ENCODE results near the gene BOC.

The BOC gene

DNA sequence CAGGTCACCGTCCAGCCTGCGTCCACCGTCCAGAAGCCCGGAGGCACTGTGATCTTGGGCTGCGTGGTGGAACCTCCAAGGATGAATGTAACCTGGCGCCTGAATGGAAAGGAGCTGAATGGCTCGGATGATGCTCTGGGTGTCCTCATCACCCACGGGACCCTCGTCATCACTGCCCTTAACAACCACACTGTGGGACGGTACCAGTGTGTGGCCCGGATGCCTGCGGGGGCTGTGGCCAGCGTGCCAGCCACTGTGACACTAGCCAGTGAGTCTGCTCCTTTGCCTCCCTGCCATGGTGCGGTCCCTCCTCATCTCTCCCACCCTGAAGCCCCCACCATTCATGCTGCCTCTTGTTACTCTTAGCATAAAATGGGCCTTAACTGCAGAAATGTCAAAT, 39.2 kb downstream of the BOC start:
- DNase-seq, result no peak

DNA sequence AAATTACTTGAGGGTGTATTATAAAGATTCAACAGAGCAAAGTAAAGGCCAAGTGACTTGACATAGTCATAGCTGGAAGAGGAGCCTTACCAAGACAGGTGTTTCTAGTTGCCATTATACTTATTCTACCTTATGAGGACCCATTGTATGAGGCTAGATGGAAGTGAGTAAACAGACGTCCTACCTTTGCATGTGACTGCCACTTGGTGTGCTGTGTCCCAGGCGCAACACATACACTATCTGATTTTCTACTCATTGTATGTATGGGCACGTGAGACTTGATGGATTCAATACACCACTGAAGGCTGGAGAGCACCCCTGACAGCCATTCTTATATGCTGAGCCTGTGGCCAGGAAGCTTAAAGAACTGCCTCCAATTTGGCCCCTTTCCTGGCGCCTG, 40.5 kb downstream of the BOC start:
- DNase-seq, result no peak

DNA sequence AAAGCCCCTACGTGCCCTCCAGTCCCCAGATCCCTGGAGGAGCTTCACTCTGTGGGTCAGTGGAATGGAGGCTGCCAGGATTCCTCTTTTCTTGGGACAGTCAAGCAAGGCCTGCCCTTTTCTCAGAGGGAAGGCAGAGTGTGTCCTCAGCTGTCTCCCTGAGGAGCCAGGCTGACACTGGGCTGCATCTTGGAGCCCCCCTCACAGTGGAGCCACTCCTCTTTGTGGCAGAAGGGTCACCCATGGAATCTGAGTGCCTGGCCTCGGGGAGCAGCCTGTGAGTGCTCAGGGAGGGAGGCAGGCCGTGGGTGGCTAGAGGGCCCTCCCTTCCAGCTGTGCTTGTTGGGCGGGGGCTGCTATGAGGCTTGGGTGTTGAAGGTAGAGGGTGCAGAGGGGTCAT, 41.2 kb downstream of the BOC start:
- no peak for DNase-seq

DNA sequence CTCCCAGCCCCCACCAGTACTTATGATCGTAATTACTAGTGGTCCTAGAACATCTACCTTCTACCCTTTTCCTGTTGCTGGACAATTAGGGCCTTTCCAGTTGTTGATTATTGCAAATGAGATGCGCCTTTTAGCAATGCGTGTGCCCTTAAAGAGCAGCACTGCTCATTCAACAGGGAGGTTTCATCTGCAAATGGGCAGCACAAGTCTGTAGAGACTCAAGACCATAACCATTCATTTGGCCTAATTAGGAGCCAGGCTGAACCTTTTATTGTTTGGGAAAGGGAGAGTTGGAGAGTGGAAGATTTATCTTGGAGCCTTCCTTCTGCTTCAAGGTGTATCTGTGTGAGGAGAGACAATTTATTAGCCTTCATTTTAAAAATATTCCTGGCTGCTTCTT, 42.3 kb downstream of the BOC start:
- no peak for DNase-seq

DNA sequence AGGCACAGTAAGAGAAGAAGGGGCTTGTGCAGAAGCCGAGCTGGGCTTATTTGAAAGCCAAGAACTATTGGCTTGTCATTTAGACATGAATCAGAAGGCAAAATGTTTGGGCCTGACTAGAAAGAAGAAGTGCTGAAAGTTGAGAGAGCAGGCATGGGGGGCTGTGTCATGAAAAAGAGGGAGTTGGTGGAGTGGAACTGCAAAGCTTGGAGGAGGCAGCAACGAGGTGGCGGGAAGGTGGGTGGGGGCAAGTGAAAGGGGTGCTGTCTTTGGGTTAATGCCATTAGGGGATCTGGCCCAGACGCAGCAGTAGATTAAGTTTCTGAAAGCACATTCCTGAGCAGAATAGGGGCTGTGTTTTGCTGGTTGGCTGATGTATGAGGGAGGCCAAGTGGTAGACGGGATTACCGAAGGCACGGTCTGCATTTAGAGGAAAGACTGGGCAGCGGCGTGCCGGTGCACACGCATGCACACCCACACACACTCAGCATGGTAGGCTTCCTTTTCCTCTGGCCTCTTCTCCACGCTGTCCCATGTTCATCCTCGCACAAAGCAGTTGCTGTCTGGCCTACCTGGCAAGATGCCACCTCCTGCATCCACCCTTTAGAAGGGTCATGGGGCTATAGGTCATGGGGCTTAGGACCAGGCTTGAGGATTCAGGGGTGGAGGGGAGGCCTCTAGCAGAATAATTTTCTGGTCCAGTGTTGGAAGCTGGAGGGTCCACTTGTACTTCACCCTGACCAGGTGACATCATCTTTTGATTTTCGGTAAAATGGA, 43.0 kb downstream of the BOC start:
- no peak for DNase-seq

DNA sequence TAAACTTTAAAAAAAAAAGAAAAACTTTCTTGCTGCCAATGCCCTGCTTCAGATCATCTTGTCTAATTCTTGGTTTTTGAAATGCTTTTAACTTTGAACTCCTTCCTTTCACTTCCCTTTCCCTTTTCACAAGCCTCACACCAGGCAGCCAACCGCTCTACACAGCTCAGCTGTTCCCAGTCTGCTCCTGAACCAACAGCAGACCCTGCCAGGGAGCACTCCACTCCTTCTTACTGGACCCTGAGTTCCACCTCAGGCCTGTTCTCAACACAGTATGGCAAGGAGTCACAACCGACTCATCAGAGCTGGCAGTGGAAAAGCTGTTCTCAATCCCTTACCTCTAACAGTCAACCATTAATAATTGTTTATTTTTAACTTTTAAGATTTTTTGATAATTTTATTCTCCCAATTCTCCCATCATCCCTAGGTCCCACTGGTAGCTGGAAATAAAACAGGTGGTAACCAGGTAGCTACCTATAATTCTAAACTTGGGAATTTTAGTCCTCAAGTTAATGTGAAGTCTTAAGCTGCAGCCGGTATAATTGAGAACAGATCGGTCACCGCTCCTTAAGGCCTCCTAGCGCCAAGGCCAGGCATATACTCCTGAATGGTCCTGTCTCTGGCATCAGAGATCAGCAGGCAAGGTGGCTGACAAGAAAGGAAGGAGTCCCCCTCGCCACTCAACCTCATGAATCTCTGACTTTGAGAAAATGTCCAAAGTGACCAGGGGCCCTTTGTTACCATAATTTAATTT, 43.9 kb downstream of the BOC start:
- no peak for DNase-seq

DNA sequence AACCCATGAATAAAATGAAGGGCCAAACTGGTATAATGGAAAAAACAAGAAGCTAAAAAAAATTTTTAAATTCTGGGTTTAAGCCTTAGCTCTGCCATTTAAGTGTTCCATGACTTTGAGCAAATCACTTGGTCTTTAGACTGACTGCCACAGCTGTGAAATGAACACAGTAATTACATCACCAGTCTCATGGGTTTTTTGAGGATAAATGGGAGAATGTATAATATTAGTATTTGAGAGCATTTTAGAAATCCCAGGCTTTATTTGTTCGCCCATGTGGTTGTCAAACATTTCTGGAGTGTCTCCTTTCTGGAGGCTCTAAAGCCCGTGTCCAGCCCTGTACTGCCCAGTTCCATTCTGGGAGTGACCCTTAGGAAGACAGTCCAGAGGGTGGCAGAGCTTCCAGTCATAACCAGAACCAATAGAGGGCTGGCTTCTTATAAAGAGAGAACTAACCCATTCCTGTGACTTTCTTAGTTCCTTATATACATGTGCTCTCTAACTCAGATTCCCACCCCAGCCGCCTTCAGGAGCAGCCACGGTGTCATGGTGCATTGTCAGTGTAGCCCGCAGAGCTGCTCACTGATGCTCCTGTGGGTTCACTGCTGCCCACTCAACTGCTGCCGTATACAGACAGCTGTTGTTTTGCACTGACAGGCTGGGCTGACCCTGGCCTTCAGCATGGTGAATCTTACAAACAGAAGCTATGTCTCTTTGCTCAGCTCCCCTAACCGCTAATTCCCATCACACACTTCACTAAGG, 44.7 kb downstream of the BOC start:
- no peak for DNase-seq

DNA sequence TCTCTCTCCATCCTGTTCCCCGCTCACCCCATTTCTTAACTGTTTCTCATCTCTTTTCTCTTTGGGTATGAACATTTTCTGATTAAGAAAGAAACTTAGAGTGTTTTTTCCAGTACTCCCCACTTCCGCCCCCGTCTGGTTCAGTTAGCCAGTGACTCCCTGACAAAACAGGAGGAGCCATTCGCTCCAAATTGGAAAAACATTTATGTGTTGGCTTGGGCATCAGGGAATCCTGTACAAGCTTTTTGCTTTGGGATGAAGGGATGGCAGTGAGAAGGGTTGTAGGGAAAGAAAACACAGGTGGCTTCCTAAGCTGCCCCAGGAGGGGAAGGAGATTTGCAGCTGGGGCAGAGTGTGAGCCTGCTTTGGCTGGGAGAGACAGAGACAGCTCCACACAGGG, 47.0 kb downstream of the BOC start:
- no peak for DNase-seq

DNA sequence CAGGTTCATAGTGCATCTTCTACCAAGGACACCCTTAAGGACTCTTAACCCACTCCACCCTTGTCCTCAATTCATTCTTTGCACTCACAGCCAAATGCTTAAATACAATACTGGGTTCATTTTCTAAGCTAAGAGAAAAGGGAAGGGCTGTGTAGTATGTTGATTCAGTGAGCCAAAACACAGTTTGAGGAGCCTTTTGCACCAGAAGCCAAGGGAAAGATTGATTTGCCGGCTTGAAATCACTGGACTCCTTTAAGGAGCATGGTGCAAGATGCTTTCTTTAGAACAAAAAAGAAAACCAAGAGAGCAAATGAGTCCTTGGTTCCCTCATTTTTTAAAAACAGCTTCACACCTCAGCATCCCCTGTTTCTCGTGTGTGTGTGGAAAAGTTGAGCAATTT, 47.8 kb downstream of the BOC start:
- no peak for DNase-seq

DNA sequence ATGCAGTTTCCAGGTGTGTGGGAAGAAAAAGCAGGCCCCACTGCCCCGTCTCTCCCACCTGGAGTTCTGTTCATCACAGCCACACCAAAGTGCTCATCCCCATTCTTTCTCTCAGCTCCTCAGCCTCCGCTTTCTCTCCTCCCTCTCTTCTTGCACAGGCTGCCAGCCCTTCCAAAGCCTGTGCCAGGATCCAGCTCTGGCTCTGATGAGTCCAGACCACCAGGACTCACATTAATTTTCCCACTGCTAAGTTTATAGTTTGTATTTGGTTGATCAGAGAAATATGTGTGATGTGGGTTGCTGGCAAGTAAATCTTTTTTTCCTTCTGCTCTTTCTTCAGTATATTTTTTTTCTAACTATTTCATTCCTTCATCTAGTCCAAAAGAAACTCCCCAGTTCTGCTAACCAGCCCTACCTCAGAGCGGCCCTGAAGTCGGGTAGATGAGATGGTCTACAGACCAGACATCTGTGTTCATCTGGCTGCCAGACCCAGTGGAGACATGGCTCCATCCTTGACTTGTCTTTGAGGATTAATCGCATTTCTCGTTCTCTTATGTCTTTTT, 49.8 kb downstream of the BOC start:
- no peak for DNase-seq

DNA sequence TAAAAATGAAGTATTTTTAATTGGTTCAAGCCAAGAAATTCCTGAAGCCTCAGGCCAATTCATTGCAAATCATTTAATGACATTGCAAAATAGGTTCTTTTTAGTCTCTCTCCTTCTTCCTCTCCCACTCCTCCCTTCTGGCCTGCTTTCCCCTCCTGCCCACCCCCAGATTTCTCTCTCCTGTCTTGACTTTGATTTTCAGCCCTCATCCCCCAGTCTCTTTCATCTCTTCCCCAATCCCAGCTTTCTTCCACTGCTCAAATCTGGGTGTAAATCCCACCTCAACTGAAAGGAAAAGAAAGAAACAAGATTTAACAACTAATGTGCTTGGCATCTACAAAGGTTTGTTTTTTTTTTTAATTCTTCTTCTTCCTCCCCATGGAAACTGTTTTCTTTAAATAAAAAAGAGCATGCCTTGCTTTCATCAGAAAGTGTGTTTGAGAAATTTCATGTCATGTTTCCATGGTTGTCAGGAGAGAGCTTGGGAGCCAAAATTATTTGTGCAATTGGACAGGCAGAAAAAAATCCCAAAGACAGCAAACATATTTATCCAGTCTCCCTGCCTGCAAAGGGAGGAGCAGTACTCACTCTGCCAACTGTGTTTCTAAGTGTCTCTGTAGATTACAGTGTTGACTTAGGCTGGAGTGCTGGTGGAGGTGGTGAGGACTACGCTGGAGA, 50.4 kb downstream of the BOC start:
- peak; percentile 60 for DNase-seq

DNA sequence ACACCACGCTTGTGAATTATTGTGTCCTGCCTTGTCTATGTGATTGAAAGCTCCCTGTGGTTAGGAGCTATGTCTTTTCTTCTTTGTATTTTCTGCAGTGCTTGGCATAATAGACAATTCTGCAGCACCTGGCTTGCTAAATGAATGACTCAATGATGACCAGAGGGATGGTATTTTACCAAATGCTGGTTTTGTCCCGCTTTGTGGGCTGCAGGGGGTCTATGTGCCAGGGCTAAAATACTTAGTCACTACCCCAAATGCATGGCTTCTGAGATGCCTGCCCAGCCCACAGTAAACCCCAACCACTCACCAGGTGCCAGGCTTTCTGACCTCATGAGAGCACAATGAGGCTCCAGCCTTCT, 50.9 kb downstream of the BOC start:
- DNase-seq, result no peak

DNA sequence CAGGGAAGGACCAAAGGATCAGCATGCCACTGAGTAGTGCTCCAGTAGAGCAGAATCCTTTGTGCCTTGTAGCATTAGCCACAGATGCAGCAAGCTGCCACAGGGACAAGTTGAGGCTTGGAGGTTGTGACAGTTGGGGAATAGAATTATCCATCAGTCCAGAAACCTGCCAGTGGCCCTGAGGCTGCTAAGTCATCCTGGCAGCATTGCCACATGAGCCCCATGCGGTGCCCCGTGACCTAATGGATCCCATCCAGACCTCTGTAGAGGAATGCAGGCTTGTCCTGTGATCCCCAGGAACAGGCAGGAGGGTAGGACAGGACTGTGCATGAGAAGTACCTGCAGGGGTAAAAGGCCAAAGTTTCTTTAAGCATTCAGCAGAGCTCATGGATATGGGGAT, 51.7 kb downstream of the BOC start:
- DNase-seq, result no peak

DNA sequence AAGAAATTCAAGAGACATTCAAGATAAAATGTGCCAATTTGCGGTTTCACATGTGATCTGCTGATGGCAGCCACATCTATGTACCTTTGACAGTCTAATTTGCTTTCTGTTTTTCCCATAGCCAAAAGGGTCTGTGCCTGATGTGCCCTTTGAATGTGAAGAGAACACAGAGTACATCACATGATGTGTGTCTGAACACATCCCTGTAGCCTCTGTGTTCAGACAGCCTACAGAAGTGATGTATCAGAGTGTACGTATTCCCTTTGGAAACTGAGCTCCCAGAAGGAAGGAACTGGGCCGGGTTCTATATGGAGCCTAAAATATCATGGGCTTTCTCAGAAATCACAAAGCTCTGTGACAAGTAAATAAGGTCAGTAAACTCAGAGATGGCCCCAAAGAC, 52.4 kb downstream of the BOC start:
- peak; percentile 23 for DNase-seq

DNA sequence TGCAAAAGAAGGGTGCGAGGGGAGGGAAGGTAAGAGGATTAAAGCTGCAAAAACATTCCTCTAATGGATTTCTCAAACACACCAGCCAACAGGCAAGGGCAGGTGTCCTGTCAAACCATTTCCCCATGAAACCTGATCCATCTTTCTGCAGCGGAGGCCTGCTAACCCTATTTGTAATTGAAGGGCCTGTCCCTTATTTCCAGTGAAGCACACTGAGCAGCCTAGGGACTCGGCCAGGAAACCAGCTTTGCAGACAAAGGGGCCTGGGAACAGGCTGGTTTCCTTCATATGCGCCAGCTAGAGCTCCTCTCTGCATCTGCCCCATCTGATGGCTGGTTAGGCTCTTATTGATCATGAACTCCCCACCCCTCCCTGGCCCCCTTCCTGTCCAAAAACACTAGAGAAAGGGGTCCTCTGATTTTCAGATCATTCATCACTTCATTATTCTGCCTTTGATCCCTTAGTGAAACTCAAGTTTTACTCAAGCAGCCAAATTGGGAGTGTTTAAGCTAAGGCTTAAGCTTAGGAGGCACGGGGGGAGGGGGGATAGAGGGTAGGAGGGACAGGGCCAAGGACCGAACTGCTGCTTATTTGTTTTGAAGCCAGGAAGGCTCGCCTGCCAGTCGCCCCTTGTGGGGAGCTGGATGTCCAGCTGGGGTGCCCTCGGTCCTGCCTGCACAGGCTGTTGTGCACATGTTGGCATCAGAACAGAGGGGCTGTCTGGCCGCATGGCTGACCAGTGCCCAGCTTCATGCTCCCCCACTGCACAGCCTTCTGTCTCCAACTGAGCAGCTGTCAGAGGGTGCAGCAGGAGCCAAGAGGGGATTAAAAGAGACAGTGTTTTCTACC, 53.1 kb downstream of the BOC start:
- DNase-seq, result peak; percentile 94

DNA sequence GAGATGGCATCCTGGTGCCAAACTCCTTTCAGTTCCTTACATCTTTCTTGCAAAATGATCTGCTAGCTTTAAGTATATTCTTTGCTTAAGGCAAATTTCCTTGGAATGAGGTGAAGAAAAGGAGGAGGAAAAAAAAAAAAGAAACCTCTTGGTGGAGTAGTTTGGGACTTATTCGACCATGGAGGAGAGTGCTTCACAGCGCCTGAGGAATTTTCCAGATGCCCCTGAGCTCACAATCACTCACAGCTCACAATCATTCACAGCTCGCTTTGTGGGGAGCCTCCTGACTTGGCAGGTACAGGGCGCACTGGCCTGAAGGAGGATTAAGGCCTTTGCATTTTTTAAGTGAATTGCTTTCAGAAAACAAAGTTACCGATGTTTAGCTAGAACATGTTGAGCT, 53.9 kb downstream of the BOC start:
- DNase-seq, result no peak

DNA sequence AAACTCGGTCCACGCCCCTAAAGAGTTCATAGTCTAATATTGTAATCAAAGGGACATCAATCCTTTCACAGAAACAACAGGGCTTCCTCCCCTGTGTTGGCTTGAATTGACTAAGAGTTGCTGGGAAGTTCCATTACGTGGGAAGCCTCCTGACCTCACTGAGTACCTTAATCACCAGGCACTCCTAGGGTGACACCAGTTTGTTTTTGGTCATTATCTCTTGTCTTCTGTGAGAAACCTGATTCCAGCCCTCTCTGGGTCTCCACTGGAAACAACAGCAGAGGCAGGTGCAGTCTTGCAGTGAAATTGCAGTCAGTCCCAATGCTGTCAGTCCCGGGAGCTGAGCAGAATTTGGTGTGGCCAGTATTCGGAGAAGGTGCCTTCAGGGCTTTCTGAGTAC, 55.4 kb downstream of the BOC start:
- DNase-seq, result peak; percentile 99

DNA sequence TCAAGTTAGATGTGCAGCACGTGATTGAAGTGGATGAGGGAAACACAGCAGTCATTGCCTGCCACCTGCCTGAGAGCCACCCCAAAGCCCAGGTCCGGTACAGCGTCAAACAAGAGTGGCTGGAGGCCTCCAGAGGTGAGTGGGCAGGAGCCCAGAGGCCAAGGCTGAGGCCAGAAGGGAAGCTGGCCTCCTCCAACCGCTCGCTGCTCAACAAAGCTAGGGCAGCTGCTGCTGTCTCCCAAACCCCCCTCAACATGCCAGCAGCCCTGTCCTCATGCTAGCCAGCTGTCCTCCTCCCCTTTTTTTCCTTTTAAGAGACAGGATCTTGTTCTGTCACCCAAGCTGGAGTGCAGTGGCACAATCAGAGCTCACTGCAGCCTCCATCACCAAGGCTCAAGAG, 57.0 kb downstream of the BOC start:
- peak; percentile 35 for DNase-seq

DNA sequence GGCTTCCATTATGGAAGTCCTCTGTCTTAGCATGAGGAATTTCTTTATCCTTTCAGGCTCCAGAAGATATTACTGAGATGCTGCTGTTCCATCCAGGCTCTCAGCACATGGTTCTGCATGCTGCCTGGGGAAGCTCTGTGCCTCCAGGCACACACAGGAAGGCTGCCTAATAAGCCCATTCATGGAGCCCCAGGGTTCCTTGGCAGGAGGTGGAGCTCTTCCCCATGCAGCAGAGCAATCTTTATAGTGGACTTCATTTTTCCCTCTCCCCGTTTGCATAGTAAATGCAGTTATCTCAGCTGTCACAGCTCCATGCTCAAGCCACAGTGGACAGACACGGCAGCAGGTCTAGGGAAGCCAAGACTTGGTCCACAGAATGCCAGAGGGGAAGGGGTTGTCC, 57.6 kb downstream of the BOC start:
- DNase-seq, result peak; percentile 95

DNA sequence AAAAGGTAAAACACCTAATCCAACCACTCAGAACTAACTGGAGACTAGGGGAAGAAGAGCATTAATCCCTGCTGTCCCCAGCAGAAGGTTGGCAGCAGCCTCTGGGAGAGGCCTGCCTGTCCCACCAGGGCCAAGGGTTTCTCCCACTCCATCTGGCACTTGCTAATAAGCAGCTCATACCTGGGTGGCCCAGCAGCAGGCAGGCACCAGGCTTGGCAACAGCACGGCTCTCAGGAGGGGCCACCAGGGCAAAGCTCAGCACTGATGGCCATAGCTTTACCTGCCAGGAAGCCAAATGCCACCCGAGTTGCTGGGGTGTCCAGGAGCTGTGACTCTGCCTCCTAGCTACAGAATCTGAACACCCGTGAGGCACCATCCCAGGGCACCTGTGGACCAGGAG, 58.3 kb downstream of the BOC start:
- no peak for DNase-seq

DNA sequence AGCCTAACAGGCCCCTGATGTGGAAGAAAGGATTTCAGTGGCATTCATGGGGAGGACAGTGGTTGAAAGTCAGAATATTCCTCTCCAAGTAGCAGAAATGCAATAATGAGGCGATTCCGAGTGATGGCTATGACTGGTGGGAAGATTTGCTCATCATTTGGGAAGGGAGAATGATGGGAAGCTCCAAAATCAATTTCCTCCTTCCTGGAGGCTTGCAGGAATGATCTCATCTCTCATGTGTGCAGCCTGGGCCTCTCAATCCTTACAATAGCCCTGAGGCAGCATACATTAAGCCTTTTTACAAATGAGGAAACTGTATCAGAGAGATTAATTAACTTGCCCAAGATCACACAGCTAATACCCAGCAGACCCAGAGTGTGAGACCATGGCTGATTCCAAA, 58.7 kb downstream of the BOC start:
- DNase-seq, result peak; percentile 15

DNA sequence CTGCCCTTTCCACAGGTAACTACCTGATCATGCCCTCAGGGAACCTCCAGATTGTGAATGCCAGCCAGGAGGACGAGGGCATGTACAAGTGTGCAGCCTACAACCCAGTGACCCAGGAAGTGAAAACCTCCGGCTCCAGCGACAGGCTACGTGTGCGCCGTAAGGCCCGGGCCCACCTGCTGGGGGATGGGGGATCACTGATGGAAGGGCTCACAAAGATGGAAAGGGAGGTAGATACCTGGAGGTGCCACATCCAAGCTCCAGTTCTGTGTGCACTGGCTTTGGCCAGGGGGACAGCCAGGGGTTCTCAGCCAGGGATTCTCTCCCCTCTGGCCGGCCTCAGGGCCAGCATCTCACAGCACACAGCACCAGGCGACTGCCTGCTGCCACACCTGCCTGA, 59.4 kb downstream of the BOC start:
- no peak for DNase-seq

Measured in NCI-H146 (cell line).